NCI-H524 treated with DMSO at 0.1 percent for 48 hours (cell line): ENCODE data around the gene AUTS2.
A peak's percentile ranks its signal among the peaks of the same experiment; 100 is the strongest.

Experiments
- DNase-seq: peaks from one replicate; lab custom pipeline; 2025; lab: John Stamatoyannopoulos, UW

Gene AUTS2

DNA sequence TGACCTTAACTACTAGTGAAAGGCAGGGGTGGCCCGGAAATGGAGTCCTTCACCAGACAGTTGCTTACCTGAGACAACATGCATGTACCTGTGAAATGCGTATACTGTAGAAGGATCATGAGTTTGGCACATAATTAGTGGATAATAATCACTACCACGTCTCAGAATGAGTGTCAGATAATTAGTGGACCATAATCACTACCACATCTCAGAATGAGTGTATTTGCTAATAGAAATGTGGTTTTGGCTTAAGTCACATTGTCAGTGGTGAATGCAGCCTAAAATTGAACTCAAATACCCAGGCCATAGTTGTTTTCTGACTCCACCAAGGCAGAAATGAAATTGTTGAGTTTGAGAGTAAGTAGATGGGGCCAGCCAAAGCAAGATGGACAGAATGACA, 1065.4 kb downstream of the AUTS2 start:
- DNase-seq: no peak

DNA sequence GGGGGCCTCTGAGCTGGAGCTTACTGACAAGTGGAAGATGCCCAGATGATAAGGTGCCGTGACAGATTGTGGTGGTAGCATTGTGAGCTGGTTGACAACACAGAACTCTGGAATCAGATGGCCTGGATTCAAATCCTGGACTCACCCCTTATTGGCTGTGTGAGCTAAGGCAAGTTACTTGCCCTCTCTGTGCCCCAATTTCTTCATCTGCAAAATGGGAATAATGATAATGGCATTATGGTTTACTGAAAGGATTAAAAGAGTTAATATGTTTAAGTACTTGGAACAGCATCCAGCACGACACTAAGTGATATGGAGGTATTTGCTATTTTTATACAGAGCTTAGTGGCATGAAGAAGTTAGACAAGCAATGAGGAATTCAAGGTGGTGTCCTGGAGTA, 1067.7 kb downstream of the AUTS2 start:
- no peak for DNase-seq

DNA sequence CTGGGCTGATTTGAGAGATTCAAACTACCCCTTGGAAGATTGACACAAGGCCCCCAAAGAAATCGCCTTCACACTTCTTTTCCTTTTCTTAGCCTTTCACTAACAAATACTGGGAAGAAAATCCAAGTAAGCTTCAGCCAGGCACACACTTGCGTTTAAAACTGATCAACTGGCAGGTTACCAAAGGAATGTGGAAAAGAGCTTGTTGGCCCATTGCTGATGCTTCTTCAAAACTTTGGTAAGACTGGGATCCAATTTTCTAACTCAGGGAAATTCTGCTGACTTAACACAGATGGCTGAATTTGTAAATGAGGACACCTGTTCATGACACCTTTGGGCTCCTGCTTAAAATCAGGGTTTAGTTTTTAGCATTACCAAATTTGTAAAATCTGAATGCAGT, 1069.1 kb downstream of the AUTS2 start:
- no peak for DNase-seq

DNA sequence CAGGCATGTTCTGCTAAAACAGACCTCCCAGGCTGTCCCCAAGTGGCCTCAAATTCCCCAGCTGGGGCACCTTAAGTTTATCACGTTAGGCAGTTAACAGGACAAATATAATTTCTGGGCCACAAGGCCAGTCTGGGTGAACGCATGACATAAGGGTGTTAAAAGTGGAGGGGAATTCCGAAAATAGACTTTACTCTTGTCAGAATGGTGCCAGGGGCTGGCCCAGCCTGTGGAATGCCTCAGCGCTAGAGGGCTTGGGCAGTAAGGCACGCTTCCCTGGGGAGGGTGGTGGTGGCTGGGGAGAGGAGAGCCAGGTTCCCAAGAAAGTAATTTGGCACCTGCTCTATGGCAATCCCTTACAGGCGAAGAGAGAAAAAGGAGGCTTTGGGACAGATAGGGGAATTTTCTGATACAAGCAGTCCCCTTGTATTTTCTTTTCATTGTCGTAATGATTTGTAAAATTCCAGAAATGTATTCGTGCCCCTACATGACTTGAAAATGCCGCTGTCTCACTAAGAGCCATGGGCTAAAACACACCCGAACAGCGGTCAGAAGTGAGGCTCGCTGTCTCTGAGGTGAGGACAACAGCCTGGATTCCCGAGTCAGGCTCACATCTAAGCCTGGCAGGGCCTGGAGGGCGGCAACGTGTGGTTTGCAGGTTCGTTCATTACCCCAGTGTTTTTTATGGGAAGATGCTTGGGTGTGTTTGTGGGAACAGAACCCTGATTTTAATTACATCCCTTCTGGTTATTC, 1070.5 kb downstream of the AUTS2 start:
- DNase-seq: no peak

DNA sequence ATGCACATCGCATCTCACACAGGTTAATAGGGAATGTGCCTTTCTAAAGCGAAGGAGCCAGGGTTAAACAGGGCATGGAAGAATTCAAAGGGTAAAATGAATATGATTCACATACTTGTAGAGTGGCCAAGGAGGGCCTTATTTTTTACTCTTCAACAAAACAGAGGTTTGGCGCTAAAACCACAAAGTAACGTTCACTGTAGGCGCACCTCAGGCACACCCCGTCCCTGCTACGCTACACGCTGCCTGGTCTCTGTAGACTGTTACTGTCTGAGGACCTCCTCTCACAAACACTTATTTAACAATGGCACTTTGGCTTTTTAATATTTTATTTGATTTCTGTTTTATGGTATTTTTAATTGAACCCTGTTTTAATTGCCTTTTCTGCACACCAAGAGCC, 1071.6 kb downstream of the AUTS2 start:
- DNase-seq: no peak

DNA sequence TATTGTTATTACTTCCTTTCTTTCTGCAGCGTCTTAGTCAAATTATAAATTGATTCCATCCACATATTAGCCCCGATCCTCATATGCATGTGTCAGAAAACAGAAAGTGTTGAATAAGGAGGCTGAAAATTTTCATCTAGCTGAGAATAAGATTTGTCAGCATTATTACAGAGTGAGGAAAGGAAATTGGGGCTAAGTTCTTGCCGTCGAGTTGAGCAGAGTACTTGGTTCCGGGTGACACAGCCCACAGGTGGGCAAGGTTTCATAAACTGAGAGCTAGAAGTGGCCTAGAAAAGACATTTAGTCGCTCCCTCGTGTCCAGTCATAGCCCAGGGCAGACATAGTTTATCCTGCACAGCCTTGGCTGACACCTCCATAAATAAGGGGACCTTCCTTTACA, 1072.0 kb downstream of the AUTS2 start:
- DNase-seq: no peak

DNA sequence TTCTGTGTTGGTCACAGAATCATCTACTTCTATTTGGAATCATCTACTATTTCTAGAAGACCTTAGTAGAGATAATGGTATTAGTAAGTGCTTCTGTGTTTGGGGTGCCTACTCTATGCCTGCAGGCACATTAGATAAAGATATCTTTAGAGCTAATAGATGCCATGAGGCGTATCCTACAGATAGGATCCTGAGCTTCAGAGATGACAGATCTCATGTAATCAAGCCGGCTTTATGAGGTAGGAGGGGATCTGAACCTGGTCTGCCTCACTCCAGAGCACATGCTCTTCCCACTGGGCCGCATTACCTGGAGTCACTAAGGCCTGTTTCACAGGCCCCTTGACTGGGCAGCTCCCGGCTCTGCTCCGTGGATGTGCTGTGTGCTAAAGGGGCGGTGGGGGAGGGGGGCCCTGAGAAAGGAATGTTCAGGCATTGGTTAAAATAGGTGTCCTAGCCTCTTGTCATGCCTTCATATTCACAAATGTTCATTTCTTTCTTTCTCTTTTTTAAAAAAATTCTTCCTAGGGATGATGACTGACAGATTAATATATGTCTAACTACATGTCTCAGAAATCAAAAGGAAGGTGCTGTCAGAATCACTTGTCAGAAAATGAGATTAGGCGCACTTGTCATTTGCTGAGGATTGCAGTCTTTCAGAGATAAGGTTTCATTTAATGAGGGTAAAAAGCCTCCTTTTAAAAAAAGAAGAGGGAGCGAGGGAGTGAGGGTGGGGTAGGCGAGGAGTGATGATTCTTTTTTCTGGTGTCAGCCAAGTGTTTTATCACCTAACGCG, 1075.7 kb downstream of the AUTS2 start:
- peak; percentile 34 for DNase-seq

DNA sequence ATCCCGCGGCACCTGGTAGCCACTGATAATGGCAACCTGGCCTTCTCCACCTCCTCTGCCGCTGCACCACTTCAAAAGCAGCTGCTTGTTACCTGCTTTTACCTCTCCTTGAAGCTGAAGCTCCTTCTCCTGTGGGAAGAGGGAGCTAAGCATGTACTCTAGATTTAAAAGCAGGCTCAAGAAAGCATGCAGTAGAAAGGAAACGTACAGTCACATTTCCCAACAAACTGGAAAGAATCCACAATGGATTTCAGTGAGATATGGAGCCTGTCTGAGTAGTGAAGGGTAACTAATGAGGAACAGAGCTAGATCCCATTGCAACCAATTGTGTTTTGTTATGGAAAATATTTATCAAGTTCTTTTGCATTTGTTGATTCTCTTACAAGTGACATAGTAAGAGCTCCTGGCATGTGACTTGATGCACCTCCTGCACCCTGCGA, 1076.3 kb downstream of the AUTS2 start:
- DNase-seq: no peak

DNA sequence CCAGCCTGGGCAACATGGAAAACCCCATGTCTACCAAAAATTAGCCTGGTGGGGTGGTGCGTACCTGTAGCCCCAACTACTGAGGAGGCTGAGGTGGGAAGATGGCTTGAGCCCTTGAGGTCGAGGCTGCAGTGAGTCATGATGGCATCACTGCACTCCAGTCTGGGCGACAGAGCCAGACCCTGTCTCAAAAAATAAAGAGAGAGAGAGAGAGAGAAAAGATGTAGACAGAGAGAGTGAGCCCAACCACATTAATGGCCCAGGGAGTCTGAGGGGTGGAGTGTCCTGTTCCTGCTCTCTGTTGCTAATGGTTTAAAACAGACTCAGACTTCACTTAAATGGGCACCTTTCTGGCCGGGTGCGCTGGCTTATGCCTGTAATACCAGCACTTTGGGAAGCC, 1078.0 kb downstream of the AUTS2 start:
- DNase-seq: no peak

DNA sequence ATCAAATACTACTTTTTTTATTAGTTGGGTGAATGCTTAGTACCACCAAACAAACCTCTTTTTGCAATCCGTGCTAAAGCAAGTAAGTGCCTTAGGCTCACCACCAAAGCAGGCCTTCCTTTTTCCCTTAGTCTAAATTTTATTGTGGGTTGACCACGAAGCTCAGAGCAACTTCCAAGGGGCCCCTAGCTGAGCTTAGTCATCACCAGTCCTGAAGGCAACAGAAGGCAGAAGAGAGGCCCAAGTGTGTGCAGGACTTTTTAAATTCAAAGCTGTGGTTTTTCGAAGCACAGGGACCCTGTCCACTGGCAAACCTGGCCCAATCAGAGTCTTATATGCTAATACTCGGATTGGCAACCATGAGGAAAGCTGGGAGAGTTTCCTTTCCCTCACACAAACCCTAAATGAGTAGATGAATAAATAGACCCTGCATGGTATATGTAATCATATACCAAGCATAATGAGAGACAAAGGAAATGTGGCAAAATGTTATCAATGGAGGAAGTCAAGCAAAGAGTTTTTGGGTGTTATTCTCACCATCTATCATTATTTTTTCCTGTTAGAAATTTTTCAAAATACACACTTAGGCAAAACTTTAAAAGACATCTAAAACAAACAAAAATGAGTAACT, 1080.5 kb downstream of the AUTS2 start:
- DNase-seq: no peak

DNA sequence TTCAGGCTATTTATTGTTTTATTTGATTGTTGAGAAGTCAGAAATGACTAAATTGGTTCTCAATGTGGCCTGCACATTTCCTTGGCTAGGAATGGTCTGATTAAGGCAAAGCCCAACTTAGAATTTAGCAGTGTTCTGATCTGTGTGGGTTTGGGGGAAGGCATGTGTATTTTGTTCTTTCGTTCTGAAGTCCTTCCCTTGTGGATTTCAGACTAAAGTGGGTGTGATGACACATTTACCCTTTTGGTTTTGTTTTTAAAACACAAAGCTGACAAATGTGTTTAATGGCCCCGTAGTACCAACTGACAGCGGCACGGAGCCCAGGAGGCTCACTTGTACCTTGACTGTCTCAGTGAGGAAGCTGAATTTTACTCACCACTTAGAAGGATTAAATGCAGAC, 1081.4 kb downstream of the AUTS2 start:
- no peak for DNase-seq

DNA sequence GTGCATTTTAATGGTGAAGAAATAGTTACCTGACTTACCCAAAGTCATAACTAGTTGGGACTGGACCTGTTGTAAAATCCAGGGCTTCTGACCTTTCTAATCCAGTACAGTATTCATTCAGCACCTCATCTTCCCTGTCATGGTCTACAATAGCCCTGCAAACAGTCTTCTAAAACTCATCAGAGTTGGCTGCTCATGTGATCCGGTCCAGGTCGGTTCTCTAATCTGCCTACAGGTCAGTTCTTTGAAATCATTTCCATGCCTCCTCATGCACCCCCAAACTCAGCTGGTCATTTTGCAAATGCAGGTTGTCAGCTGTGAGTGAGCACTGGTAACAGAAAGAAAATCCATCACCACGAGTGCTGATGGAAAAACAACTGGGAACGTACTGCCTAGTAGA, 1082.0 kb downstream of the AUTS2 start:
- no peak for DNase-seq

DNA sequence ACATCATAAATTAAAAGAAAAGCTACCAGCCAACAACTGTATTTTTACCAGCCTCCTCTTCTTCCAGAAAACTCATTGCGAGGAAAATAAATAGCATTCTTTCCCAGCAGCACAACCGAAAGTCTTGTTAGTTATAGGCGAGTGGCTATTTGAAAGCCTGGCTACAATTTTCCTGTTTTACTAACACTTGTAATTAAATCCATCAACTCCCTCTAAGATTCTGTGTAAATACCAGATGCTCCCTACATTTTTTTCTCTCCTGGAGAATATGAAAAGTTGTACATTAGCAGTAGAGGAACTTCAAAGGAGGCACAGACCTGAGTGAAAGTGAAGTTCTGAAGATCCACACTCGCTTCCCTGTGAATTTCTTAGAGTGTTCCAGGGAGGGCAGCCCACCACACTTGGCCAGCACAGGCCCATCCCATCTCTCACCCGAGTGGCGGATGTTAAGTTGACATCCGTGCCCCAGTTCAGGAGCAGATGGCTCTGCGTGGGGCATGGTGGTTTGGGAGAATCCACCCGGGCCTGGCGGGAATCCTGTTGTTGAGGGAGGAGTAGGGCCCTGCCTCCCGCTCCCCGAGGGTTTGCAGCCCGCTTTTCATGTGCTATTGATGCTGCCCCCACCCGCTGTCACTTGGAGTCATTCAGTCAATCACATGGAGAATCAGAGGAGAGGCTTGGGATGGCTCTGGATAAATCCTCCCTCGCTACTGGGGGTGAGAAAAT, 1082.6 kb downstream of the AUTS2 start:
- peak; percentile 58 for DNase-seq

DNA sequence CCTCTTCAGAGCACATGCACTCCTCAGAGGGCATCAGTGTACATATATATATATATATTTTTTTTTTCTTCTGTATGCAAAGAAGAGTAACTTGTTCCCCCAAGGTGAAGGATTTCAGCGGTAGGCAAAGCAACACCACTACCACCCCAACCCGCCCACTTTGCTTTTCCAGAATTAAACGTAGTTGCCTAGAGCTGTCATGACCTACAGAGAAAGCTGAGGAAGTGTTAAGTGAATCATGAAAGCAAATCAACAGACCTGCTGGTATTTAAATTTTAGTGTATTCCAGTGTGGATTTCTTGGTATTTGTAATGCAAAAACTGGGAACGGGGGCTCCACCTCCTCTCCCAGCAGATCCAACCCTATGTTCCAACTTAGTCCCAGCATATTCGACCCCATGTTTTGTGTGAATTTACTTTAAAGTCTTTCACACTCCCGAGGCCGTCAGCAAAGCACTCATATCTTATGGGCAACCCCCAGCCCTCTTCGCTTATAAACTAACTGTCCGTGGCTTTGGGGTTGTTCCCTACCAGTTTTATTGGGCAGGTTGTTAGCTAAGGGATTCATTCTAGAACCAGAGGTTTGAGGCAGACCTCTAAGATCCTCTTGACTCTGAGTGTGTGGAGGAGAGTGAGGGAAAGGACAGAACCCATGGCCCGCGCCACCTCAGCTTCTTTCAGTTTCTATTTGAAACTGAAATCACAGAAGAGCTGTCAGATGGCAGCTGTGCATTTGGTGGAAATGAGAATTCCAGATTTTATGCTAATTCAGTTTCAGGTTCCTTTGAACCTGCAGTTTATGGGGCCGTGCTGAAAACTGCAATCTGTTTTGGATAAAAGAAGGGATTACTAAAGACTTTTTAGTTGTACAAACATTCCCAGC, 1083.4 kb downstream of the AUTS2 start:
- no peak for DNase-seq

DNA sequence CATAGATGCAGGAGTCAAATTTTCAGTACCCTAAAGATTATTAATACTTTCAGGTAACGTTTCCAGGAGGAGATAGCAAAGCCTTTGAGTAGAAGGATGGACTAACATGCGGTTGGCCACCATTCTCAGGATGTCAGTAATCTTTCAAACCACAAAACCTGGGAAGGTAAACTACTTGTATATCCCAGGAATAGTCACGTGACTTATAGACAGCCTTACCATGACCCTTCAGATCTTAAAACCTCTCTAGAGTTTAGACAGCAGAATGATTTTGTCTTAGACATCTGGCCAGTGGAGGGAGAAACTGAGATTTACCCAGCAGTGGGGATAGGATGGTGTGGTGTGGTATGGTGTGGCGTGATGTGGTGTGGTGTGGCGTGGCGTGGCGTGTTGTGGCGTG, 1085.9 kb downstream of the AUTS2 start:
- no peak for DNase-seq

DNA sequence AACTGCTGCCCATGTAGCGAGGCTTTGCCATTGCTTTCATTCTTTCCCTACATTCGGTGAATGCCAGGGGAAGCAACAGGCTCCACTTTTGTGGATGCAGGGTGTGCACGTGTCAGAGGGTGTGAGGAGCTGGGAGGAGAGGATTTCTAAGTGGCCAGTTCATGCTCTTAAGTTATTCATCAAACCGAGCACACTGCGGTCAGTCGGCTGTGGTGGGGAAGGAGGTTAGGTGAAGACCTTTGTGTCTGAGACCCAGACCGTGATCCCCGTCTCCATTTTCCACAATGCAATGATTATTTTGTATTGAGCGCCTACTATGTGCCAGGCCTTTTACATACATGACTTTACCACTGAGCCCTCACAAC, 1095.0 kb downstream of the AUTS2 start:
- no peak for DNase-seq

DNA sequence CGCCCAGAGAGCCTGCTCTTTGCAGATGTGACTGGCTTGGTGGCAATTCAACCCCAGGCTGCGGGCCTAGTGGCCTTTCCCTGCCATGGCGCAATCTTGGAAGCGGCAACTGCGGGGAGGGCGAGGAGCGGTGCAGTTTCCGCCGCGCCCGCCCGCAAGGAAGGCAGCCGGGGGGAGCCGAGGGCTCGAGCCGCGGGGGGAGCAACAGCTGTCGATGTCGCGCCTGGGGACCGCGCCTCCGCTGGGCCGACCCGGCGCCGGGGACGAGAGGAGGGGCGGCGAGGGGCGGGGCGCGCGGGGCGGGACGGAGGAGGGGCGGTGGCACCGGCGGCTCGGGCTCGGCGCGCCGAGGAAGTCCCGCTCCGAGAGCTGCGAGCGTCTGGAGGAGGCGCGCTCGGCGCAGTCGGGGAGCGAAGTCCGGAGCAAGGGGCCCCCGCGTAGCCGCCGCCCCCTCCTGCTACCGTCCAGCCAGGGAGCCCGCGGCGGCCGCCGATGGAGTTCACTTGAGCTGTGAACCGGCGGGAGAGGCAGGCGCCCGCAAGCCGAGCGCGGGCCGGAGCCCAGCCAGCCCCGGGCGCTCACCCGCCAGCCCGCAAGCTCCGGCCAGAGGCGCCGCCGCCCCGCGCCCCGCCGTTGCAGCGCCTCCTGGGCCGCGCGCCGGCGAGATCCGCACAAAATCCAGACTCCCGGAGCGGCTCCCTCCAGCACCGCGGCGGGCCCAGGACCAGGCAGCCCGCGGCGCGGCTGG, 1095.6 kb downstream of the AUTS2 start:
- peak; percentile 27 for DNase-seq

DNA sequence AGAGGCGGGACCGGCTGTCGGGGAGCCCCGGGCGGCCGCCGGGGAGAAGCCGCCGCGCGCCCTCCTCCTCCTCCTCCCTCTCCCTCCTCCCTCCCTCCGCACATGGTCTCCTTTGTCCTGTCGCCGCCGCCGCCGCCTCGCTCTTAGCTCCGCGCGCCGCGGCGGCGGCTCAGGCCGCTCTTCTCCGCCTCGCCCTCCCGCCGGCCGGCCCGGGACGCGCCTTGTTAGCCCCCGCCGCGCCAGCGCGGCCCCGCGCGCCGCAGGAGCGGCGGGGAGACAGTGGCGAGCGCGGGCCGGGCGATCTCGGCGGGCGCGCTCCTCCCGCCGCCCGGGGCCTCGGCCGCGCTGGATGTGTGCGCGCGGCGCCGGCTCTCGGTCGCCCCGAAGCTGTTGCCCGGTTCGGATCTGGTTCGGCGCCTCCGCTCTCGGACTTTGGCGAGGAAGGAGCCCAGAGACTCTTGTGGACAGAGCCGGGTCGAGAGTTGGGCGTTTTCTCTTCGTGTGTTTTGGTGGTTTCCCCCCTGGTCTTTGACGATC, 1096.2 kb downstream of the AUTS2 start:
- DNase-seq: no peak

DNA sequence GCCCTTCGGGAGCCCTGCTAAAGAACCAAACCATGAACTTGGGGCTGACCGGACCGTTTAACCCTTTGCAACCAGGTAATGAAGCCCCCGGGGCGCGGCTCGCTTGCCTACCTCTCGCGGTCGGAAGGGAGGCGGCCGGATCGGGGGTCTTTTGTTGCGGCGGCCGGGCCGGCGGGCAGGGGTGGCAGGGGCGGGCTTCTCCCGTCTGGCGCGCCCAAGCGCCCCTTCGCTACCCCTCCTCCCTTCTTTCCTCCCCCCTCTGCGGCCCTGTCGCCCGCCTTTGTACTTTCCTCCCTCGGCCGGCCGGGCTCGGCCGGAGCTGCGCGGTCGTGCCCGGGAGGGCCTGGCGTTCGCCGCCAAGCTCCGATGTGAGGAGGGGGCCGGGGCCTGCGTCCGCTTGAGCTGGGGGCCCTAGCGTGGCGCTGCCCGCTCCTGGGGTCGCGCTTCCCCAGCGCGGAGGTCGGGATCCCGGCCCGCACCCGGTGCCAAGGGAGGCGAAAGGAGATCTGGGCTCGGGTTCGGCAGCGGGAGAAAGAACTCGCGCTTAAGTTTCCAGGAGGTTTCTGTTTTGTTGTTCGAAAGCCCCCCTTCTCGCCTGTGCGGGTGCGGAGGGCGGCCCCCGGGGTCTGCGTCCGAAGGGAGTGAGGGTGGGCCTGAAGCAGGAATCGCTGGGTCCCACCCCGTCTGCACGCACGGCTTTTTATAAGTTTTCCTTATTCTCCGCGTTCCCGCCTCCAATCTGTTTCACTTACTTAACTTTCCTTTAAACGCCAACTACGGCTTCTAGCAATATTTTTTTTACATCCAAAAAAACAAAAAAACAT, 1096.9 kb downstream of the AUTS2 start:
- DNase-seq: no peak

DNA sequence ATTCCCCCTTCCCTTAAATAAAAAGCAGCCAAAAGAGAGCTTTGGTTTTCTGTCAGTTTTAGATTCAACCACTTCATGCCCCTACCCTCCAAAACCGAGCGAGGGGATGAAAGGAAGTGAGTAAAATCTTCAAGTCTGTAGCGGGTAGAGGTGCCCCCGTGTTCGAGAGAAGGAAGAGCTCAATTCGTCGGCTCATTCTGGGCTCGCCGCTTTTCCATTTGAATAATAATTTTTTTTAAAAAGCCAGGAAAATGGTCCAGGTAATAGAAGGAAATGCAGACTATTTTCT, 1097.5 kb downstream of the AUTS2 start:
- no peak for DNase-seq
